SU-DHL-6 (cell line): ENCODE data around the gene TNFAIP8L1.

Experiments used
- H2AFZ ChIP-seq: fragments of 200-600 bp; sonication (generic); 2 replicates; pipeline ENCODE4 v1.6.1; 2014; ENCODE audit warnings: low read depth, mild to moderate bottlenecking, moderate library complexity, mixed read lengths, antibody characterized with exemption, low read length; ENCODE audit not compliant: severe bottlenecking
- H3F3A ChIP-seq: fragments of 200-600 bp; shearing (Covaris generic); 2 replicates; pipeline ENCODE4 v1.6.0; 2016; ENCODE audit warnings: antibody characterized with exemption, mild to moderate bottlenecking; ENCODE audit not compliant: insufficient read depth
- H3K27ac ChIP-seq: fragments of 200-600 bp; sonication (generic); 2 replicates; pipeline ENCODE4 v1.5.1; 2016; ENCODE audit warnings: low read depth, mild to moderate bottlenecking, low read length, moderate library complexity, mixed read lengths
- H3K27me3 ChIP-seq: fragments of 200-600 bp; sonication (generic), shearing (Covaris generic); 2 replicates; pipeline ENCODE4 v1.6.0; 2014; ENCODE audit warnings: mild to moderate bottlenecking, low read length
- H3K36me3 ChIP-seq: fragments of 200-600 bp; sonication (generic); 2 replicates; pipeline ENCODE4 v1.6.1; 2014; ENCODE audit warnings: mild to moderate bottlenecking, low read length, mixed read lengths
- H3K4me2 ChIP-seq: fragments of 300-600, 200-600 bp; shearing (Covaris generic), sonication (generic); 2 replicates; pipeline ENCODE4 v1.6.0; 2014; ENCODE audit warnings: low read length, low read depth, mild to moderate bottlenecking; ENCODE audit not compliant: poor library complexity, severe bottlenecking
- H3K4me3 ChIP-seq: fragments of 200-600 bp; sonication (generic); 2 replicates; pipeline ENCODE4 v1.5.1; 2014; ENCODE audit warnings: antibody characterized with exemption, low read length, mild to moderate bottlenecking, mixed read lengths; ENCODE audit not compliant: insufficient read depth, poor library complexity, severe bottlenecking
- H3K79me2 ChIP-seq: fragments of 200-600 bp; sonication (generic); 2 replicates; pipeline ENCODE4 v1.6.1; 2014; ENCODE audit warnings: mild to moderate bottlenecking, low read length, moderate library complexity; ENCODE audit not compliant: insufficient read depth
- H3K9ac ChIP-seq: fragments of 200-600 bp; sonication (generic); 2 replicates; pipeline ENCODE4 v1.7.0; 2014; ENCODE audit warnings: mild to moderate bottlenecking, low read length
- H3K9me2 ChIP-seq: fragments of 200-600 bp; sonication (generic); replicated peaks from 2 replicates; pipeline ENCODE4 v1.6.1; 2014; ENCODE audit warnings: low read length; ENCODE audit not compliant: insufficient read depth
- H3K9me3 ChIP-seq: fragments of 200-600 bp; sonication (generic); 2 replicates; pipeline ENCODE4 v1.6.1; 2014; ENCODE audit warnings: low read length, mixed read lengths; ENCODE audit not compliant: insufficient read depth
- H4K20me1 ChIP-seq: fragments of 200-600 bp; sonication (generic); 2 replicates; pipeline ENCODE4 v1.6.1; 2014; ENCODE audit warnings: low read depth, mild to moderate bottlenecking, antibody characterized with exemption, low read length, moderate library complexity, mixed read lengths
- CTCF ChIP-seq: fragments of 200-600 bp; sonication (generic); IDR thresholded peaks from one replicate; pipeline ENCODE4 v1.5.1; 2017; ENCODE audit warnings: antibody characterized with exemption, mild to moderate bottlenecking, low read length, moderate library complexity; ENCODE audit not compliant: insufficient read depth, poor library complexity, severe bottlenecking
- EZH2phosphoT487 ChIP-seq: fragments of 200-600 bp; sonication (generic), shearing (Covaris generic); conservative IDR thresholded peaks from 2 replicates; pipeline ENCODE4 v1.6.1; 2018; ENCODE audit warnings: mild to moderate bottlenecking, antibody characterized with exemption, low read length, moderate library complexity, mixed read lengths

The TNFAIP8L1 gene

GRCh38 chr19:4664642-4665041 lies 25.3 kb downstream of the TNFAIP8L1 start:
- Histone ChIP-seq H3K27me3 (no peaks in the 10 kb centered on the region), H3F3A (no peaks in the 10 kb centered on the region), H3K9me3 (no peaks in the 10 kb centered on the region), H3K4me2 (no peak overlapping the region), H3K36me3 (peaks cover 3% of the 10 kb centered on the region; the same call in 1 of the 2 replicates), H3K9ac (no peak overlapping the region), H2AFZ (no peak overlapping the region), H3K79me2 (peaks cover 11% of the 10 kb centered on the region; the same call in 1 of the 2 replicates), H3K4me3 (no peak overlapping the region), H3K9me2 (no peaks in the 10 kb centered on the region), H4K20me1 (no peaks in the 10 kb centered on the region), H3K27ac (no peak overlapping the region)
- TF ChIP-seq CTCF = no peak
- TF ChIP-seq EZH2phosphoT487 = no peak

- TF ChIP-seq EZH2phosphoT487 = no peak
- TF ChIP-seq CTCF = no peak
- Histone ChIP-seq H3K4me3 (peak within 1 kb of the TSS; percentile 62), H3K36me3 (peaks cover 3% of the 10 kb centered on the region; the same call in 1 of the 2 replicates), H3K4me2 (peak within 1 kb of the TSS; percentile 86), H4K20me1 (no peaks in the 10 kb centered on the region), H3K9me2 (no peaks in the 10 kb centered on the region), H3K27ac (no peak within 1 kb of the TSS), H3F3A (peaks cover 22% of the 10 kb centered on the region), H3K9me3 (no peaks in the 10 kb centered on the region), H2AFZ (peak within 1 kb of the TSS; percentile 38), H3K27me3 (no peaks in the 10 kb centered on the region), H3K9ac (peak within 1 kb of the TSS; percentile 75), H3K79me2 (peaks cover 15% of the 10 kb centered on the region; the same call in 1 of the 2 replicates)
Measured at GRCh38 chr19:4669723-4670480, 30.6 kb downstream of the TNFAIP8L1 start, which contains the start of gene MYDGF. MYDGF (minus strand) TSS chr19:4670342; CDS start chr19:4670334, 8 bp downstream.

- Histone ChIP-seq H3K27me3 (no peaks in the 10 kb centered on the region), H4K20me1 (no peaks in the 10 kb centered on the region), H3K9ac (no peak overlapping the region), H3K4me2 (no peak overlapping the region), H3K27ac (no peak overlapping the region), H3K9me2 (no peaks in the 10 kb centered on the region), H3K4me3 (no peak overlapping the region), H3F3A (peaks cover 22% of the 10 kb centered on the region), H3K9me3 (no peaks in the 10 kb centered on the region), H3K79me2 (peaks cover 15% of the 10 kb centered on the region; the same call in 1 of the 2 replicates), H3K36me3 (peaks cover 3% of the 10 kb centered on the region; the same call in 1 of the 2 replicates), H2AFZ (no peak overlapping the region)
- TF ChIP-seq EZH2phosphoT487 (no peak), CTCF (no peak)
Measured at GRCh38 chr19:4671185-4671851, 32.0 kb downstream of the TNFAIP8L1 start.
